ENCODE measurements around the gene SAG.

SAG gene

GRCh38 chr2:233289648-233290047 is 18.0 kb upstream of the SAG start:
- DNase-seq (ENCODE audit: low spot score): no peak

DNA sequence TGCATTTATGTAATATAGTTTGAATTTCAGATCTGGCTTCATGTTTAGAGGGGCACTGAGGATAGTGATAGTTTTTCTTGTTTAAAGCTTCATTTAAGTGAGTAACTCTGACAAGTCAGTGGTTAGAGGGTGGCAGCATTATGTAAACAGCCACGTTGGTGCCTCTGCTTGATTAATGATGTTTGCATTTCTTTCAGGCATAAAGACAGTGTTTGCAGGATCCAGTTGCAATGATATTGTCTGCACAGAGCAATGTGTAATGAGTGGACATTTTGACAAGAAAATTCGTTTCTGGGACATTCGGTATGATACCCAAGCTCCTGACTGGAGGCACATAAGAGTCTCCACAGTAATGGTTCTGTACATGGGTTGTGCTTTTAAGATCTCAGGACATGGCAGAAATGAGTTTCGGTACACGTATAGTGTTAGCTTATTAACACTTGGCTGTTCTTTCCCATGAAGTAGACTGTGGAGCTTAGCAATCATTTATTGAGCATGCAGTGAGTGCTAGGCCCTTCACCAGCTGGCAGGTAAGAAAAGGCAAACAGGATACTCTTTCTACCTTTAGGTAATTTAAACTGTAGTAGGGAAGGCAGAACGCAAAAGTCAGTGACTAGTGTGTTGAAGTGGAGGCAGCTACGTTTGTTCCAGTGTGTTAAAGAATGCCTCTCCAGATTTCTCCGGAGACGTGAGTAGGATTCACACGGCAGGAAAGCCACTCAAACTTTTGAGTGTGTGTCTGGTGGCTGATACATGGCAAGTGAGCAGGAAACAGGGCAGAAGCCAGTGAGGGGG is 17.4 kb upstream of the SAG start:
- DNase-seq (ENCODE audit: low spot score): no peak

DNA sequence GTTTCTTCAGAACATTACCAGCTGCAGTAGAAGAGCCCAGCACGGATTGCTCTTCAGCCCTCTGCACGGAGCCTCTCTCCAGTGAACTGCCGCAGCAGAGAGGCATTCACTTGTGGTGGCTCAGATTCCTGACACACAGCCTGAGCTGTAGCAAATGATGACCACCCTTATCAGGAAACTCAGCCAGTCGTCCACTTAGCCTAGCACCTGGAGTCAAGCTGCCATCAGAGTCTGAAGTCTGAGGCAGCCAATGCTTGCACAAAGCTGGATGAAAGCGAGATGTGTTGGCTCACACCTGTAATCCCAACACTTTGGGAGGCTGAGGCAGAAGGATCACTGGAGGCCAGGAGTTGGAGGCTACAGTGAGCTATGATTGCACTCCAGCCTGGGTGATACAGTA is 11.7 kb upstream of the SAG start:
- no peak for DNase-seq (ENCODE audit: low spot score)

- DNase-seq (ENCODE audit: low spot score): no peak
Measured at GRCh38 chr2:233297076-233297475, 10.5 kb upstream of the SAG start.

- DNase-seq (ENCODE audit: low spot score): no peak
Measured at GRCh38 chr2:233300401-233300800, 7.2 kb upstream of the SAG start.

DNA sequence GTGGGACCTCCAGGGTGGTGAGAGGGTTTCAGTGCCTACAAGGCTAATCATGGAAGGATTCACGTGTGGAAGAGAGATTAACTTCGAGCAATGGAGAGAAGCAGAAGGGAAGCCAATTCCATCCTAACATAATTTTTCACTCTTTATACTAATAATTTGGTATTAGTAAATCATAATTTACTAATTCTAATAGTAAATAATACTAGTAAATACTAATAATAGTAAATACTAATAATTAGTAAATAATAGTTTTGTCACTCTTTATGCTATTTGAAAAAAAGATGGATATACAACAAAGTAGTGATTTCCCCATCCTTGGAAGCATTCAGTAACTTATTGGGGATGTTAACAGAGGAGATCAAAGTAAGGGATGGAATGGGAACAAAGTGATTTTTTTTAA is 6.4 kb upstream of the SAG start:
- DNase-seq (ENCODE audit: low spot score): no peak

- no peak for DNase-seq (ENCODE audit: low spot score)
Measured at GRCh38 chr2:233301811-233302210, 5.8 kb upstream of the SAG start.

DNA sequence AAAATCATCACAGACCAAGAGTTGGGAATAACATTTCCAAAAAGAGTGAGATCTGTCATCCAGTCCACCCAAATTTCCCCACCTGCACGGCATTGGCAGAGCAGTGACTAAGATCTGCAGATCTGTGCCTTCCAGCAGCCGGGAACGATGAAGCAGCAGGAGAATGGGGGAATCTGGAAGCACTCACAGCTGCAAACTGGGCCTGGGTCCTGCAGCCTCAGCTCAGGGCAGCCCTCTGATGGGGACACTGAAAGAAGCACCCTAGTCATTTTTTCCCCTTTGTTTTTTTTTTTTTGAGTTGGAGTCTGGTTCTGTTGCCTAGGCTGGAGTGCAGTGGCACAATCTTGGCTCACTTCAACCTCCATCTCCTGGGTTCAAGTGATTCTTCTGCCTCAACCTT is 4.4 kb upstream of the SAG start:
- DNase-seq (ENCODE audit: low spot score): no peak

GRCh38 chr2:233311241-233311926 is 3.8 kb downstream of the SAG start:
- no peak for DNase-seq (ENCODE audit: low spot score)

- no peak for DNase-seq (ENCODE audit: low spot score)
Measured at GRCh38 chr2:233312874-233313273, 5.3 kb downstream of the SAG start.

DNA sequence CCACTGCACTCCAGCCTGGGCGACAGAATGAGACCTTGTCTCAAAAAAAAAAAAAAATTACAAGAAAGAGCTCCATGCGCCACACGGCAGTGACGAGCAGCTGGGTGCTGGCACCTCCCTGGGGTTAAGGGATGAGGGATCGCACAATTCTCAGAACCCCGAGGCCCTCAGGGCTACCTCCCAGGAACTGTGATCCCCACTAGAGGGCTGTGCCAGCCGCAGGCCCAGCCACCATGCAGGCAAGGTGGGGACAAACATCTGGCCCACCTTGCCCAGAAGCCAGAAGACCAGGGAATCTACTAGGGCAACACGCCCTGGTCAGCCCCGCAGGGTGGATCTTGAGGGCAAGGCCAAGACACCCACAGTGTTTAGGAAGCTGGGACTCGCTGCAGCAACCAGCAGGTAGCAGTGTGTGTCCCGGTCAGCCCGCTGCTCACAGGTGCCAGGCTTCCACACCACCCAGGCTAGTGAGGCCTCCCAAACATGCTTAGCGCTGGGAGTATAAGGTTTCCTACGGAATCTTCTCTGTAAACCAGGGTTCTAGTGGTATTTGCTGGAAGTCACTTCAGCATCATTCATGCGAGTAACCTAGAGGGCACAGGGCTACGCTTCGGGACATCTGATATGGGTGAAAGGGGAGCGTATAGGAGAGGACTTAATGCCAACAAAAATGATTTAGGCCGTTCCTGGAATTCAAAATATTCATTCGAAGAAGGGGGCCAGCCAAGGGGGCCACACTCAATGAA is 6.7 kb downstream of the SAG start:
- no peak for DNase-seq (ENCODE audit: low spot score)

- no peak for DNase-seq (ENCODE audit: low spot score)
Measured at GRCh38 chr2:233317196-233317943, 9.8 kb downstream of the SAG start.

- DNase-seq (ENCODE audit: low spot score): no peak
Measured at GRCh38 chr2:233319256-233319655, 11.6 kb downstream of the SAG start.

- DNase-seq (ENCODE audit: low spot score): no peak
Measured at GRCh38 chr2:233320470-233320869, 12.9 kb downstream of the SAG start.

- DNase-seq (ENCODE audit: low spot score): no peak
Measured at GRCh38 chr2:233321166-233321565, 13.6 kb downstream of the SAG start.

DNA sequence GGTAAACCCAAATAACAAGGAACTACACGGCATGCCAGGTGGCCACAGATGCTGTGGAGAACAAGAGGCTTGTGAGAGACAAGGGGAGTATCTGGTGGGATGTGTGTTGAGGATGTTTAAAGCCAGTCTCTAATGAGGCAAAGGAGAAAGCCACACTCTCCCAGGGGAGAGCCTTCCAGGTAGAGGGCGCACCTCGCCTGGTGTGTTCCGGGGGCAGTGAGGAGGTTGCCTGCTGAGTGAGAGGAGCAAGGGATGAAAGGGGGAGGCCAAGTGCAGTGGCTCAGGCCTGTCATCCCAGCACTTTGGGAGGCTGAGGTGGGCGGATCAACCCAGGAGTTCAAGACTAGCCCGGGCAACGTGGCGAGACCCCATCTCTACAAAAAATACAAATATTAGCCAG is 16.2 kb downstream of the SAG start:
- no peak for DNase-seq (ENCODE audit: low spot score)

DNA sequence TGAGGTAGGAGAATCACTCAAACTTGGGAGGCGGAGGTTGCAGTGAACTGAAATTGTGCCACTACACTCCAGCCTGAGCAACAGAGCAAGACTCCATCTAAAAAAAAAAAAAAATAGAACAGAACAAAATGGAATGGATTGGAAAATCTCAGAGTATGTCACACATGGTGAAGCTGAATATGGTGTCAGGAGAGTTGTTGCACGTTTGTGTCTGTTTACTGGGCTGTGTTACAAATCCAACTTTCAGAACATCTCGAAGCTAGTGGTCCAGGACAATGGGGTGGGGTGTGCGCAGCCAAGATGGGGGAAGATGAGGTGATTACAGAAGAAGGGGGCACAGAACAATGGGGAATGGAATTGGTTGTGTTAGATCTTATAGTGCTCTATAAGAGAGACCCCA is 17.6 kb downstream of the SAG start:
- no peak for DNase-seq (ENCODE audit: low spot score)

GRCh38 chr2:233325814-233326213 is 18.2 kb downstream of the SAG start:
- DNase-seq (ENCODE audit: low spot score): no peak

- DNase-seq (ENCODE audit: low spot score): no peak
Measured at GRCh38 chr2:233326500-233326899, 18.9 kb downstream of the SAG start.

DNA sequence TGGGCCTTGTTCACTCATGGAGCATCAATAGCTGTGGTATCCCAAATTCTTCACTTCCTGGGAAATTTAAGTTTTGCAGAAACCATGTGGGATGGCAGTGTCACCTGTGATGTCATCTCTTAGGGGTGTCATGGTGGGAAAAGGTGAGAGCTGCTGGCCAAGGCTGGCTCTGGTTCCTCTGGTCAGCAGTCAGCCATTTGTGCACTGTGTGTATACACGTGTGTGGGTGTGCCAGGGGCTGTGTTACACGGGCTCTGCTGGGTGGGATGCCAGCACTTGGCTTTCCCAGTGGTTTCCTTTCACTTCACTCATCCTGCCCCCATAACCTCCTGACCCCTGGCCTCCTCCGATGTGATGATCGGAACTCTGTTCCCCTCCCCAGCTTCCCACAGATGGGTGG is 21.3 kb downstream of the SAG start:
- no peak for DNase-seq (ENCODE audit: low spot score)

DNA sequence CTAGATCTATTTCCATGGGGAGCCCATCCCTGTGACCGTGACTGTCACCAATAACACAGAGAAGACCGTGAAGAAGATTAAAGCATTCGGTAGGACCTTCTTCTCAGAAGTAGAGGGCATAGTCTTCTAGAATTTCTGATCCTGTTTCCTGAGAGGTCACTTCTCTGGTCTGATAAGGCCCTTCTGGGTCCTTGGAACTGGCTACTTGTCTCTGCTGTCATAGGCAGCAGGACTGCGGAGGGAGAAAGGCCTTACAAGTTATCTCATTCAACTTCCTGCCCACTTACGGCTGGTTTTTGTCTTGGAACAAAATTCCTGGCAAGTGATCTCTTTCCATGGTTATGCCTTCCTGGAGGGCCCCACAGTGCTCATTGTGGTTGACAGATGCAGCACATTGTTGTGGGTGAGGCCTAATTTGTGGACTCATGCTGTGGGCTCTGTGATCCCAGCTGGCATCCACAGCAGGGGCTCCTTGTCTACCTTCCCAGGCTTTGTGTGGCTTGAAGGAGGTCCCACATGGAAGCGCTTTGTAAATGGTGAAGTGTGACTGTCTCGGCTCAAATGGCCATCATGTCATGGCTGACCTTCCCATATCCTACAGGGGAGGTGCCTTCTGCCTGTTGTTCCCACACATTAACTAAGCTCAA is 22.0 kb downstream of the SAG start:
- DNase-seq (ENCODE audit: low spot score): peak; percentile 23

DNA sequence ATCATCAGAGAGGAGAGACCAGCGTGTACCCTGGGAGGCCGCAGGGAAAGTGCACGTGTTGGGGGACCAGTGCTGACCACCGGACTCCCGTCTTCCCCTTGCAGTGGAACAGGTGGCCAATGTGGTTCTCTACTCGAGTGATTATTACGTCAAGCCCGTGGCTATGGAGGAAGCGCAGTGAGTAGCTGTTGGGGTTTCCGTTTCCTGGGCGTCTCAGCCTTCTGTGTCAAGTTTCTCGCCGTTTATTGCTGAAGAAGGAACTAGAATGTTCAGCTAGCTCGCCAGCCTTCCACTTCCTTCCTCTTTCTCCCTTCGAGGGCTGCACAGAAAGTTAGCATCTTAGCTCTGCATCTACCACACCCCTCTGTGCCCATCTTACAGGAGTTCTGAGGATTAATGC is 23.9 kb downstream of the SAG start:
- DNase-seq (ENCODE audit: low spot score): no peak
